OCI-M2 (cell line): ENCODE results near the gene RSRC2.
"Not testable (repeated sequence)": the region's sequence is repeated elsewhere in the genome, so short reads cannot be mapped to it uniquely, and the experiment has no call there.

Experiments
- DNase-seq: peaks from one replicate; lab custom pipeline; 2025; ENCODE audit not compliant: unreplicated experiment; lab: John Stamatoyannopoulos, UW

Gene RSRC2

GRCh38 chr12:122526683-122527477, at the start of gene RSRC2, which contains the start of gene KNTC1:
TSS of gene RSRC2 (minus strand) at chr12:122526936. CDS start at chr12:122526853, 83 bp downstream.
TSS of gene KNTC1 (plus strand) at chr12:122527249. CDS start at chr12:122530064, 2,815 bp downstream.
- DNase-seq = peak; percentile 72

- DNase-seq = no peak
Observed at GRCh38 chr12:122571821-122572220, 45.1 kb upstream of the RSRC2 start.

GRCh38 chr12:122570006-122570405, 43.3 kb upstream of the RSRC2 start:
- not testable (repeated sequence) for DNase-seq

DNA sequence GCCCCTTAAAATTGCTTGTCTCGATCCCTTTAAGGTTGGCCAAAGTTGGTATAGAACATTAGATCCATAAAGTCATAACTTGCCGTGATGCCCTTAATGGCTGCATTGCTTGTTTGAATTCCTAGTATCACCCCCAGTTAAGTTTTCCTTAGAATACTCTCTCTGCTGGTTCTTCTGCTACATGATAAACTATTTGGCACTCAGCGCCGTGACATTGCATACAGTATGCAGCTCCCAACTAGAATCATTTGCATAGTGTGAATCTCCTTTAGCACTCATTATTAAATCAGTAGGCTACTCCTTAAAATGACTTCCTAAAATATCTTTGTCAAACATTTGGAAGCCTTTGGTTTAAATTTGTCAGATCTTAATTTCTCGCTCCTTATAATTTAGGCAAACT, 42.6 kb upstream of the RSRC2 start:
- no peak for DNase-seq

GRCh38 chr12:122566816-122567215, 40.1 kb upstream of the RSRC2 start:
- not testable (repeated sequence) for DNase-seq

GRCh38 chr12:122563361-122563760, 36.6 kb upstream of the RSRC2 start:
- no peak for DNase-seq

DNA sequence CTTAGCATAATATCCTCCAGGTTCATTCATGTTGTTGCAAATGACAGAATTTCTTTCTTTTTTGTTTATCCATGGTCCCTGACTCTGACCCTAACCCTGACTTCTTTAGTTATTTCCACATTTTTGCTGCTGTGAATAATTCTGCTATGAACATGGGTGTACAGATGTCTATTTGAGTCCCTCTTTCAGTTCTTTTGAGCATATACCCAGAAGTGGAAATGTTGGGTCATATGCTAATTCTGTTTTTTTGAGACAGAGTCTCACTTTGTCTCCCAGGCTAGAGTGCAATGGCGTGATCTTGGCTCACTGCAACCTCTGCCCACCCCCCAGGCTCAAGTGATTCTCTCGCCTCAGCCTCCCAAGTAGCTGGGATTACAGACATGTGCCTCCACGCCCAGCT, 33.4 kb upstream of the RSRC2 start:
- DNase-seq = no peak

DNA sequence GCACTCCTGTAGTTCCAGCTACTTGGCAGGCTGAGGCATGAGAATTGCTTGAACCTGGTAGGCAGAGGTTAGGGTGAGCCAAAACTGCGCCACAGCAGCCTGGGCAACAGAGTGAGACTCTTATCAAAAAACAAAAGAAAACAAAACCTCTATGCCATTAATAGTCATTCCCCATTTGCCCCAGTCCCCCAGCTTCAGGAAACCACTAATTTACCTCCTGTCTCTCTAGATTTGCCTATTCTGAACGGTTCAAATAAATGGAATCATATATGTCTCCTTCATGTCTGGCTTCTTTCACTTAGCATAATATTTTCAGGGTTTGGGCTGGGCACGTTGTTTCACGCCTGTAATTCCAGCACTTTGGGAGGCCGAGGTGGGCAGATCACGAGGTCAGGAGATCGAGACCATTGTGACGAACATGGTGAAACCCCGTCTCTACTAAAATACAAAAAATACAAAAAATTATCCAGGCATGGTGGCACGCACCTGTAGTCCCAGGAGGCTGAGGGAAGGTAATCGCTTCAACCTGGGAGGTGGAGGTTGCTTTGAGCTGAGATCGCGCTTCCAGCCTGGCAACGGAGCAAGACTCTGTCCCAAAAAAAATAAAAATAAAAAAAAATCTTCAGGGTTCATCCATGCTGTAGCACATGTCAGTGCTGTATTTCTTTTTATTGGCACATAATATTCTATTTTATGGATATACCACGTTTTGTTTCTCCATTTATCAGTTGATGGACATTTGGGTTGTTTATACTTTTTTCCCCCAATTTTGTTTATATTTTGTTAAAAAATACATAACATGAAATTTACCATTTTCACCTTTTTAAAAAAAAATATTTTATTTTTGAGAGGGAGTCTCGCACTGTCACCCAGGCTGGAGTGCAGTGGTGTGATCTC, 32.3 kb upstream of the RSRC2 start:
- no peak for DNase-seq

- no peak for DNase-seq
Observed at GRCh38 chr12:122547330-122547729, 20.6 kb upstream of the RSRC2 start.

GRCh38 chr12:122545855-122546254, 19.1 kb upstream of the RSRC2 start:
- no peak for DNase-seq

DNA sequence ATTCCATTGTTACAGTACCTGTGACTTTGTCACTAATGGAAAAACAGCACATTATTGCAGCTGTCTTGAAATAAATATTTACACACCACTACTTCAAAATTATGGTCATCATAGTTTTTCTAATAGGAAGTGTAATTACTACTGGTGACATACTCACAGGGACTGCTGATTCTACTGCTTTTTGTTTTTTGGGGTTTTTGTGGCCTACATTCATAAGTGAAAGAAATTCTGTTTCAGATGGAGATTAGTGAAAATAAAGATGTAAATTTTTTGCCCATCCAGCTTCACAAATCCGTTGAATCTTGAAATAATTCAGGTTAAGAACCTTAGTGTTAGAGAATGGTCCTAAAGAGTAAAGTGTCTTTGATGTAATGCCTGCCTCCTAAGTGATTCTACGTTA, 17.8 kb upstream of the RSRC2 start:
- no peak for DNase-seq

DNA sequence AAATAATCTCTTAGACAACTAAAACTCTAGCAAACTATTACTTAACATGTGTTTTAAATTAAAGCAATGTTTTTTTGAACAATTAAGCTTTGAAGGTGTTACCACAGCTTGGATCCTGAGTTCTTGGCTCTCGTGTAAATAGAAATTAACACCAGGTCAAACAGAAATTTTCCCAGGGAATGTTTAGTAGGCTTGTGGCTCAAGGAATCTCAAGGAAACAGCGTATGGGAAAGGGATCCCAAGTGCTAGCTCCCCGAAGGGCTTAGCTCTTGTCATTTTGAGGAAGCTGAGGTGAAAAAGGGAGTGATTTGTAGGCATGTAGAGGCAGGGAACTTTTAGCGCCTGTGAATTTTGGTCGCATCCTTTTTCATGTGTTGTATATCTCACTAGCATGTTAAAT, 11.8 kb upstream of the RSRC2 start:
- no peak for DNase-seq

DNA sequence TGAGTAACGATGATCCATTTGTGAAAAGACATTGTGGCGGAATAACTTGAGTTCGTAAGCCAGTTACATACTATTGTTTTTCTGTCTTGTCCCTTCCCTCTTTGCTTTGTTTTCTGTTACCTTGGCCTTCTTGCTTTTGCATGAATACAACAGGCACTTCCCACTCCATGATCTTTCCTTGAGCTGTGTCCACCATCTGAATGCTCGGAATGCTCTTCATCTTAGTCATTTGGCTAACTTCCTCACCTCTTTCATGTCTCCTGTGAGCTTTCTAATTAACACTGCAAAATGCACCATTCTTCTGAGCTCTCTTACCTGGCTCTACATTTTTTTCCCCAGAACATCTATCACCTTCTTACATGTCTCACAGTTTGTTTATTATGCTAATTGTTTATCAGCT, 10.3 kb upstream of the RSRC2 start:
- DNase-seq = no peak

- DNase-seq = no peak
Observed at GRCh38 chr12:122533856-122534255, 7.1 kb upstream of the RSRC2 start.

GRCh38 chr12:122528992-122529391, 2.3 kb upstream of the RSRC2 start:
- DNase-seq = no peak

GRCh38 chr12:122528582-122528981, 1.8 kb upstream of the RSRC2 start:
- DNase-seq = no peak

- DNase-seq = no peak
Observed at GRCh38 chr12:122527478-122527944, 775 bp upstream of the RSRC2 start.

DNA sequence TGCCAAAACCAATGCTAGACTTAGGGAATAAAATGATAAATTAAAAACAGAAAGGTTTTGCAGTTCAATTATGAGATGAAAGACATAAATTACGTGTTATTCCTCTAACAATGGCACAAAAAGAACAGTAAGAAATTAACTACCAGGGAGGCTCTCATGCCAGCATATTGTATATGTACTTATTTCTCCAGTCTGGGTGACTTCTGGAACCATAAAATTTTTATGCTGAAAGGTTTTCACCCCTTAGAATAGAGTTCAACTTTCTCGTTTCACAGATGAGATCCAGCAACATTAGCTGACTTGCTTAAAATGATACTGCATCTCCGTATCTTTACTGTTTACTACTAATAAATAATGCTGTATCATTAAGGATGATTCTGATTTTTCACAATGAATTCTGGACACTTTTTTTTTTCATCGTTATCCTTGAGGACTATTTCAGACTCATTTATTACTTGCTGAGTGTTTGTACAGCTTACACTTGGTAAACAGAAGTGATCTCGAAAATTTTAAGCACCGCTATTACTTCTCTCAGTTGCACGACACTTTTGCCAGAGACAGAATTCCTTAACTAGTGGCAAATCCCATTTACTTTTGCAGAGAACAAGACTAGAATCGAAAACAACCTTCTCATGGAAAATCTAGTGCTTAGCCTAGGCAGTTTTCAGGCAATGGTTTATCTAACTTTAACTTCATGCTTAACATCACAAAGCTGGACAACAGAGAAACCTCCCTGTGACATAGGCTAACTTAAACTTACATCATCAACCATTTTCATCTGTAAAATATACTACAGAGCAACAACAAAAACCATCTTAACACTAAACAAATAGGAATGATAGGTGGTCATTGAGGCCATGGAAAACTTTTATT, 2.7 kb downstream of the RSRC2 start:
- DNase-seq = no peak

- no peak for DNase-seq
Observed at GRCh38 chr12:122523280-122523679, 3.5 kb downstream of the RSRC2 start.

DNA sequence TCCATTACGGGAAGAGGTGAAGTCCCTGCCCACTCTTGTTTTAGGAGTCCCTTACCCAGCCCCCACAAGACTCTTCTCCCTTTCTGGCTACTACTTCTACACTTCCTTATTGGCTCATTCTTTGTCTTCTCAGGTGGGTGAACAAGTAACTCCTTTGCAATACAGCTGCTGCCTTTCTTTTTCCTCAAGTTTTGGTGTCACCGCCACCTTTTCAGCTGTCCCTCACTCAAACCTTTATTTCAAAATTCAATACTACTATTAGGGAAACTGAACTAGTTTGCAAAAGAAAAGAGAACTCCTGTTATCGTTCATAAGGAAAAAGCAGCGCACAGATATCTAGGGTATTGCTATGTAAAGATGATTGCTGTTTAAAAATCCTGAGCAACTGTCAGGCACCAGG, 6.1 kb downstream of the RSRC2 start:
- DNase-seq = no peak

GRCh38 chr12:122519418-122519817, 7.3 kb downstream of the RSRC2 start:
- DNase-seq = no peak
